MG63 (cell line): Measurements from ENCODE around the gene DIAPH2. TPM values are rescaled to one million over a fixed set of nuclear protein-coding genes. Genes with fewer than 3 reads are reported as not detected.

Experiments
- DNase-seq: peaks from one replicate; pipeline ENCODE4 v3.0.0-alpha.2; 2020
- H3K27me3 ChIP-seq: fragments of 250-450 bp; sonication (Bioruptor Pico); 2 replicates; pipeline ENCODE4 v1.5.1; 2020; ENCODE audit warnings: mild to moderate bottlenecking, moderate library complexity
- H3K36me3 ChIP-seq: fragments of 250-450 bp; sonication (Bioruptor Pico); 2 replicates; pipeline ENCODE4 v1.5.1; 2020; ENCODE audit warnings: mild to moderate bottlenecking, moderate library complexity
- H3K4me3 ChIP-seq: fragments of 250-450 bp; sonication (Bioruptor Pico); 2 replicates; pipeline ENCODE4 v1.5.1; 2020; ENCODE audit warnings: mild to moderate bottlenecking, moderate library complexity
- H3K9me3 ChIP-seq: fragments of 250-450 bp; sonication (Bioruptor Pico); 2 replicates; pipeline ENCODE4 v1.5.1; 2020; ENCODE audit warnings: mild to moderate bottlenecking, moderate library complexity
- total RNA-seq: library from RNA; depleted of rRNA; stranded (reverse); fragments of >200 nt; shearing (Covaris generic); gene quantifications from 2 replicates; pipeline ENCODE4 v1.2.3, GENCODE V29; 2014; ENCODE audit warnings: low replicate concordance

DIAPH2 gene
- total RNA-seq, 1 experiment from 2014 or later: 8.4 TPM

GRCh38 chrX:97039363-97040029 is 354.9 kb downstream of the DIAPH2 start:
- DNase-seq: no peak

GRCh38 chrX:97045470-97045869 is 360.8 kb downstream of the DIAPH2 start:
- H3K9me3 ChIP-seq: no peaks in the 10 kb centered on the region
- no peaks in the 10 kb centered on the region for H3K27me3 ChIP-seq
- H3K4me3 ChIP-seq: no peak overlapping the region
- no peaks in the 10 kb centered on the region for H3K36me3 ChIP-seq
- no peak for DNase-seq

More at GRCh38 chrX:97039363-97040029, 354.9 kb downstream of the DIAPH2 start:
- no peaks in the 10 kb centered on the region for H3K9me3 ChIP-seq
- no peaks in the 10 kb centered on the region for H3K27me3 ChIP-seq
- H3K36me3 ChIP-seq: no peaks in the 10 kb centered on the region
- H3K4me3 ChIP-seq: no peak overlapping the region

DNA sequence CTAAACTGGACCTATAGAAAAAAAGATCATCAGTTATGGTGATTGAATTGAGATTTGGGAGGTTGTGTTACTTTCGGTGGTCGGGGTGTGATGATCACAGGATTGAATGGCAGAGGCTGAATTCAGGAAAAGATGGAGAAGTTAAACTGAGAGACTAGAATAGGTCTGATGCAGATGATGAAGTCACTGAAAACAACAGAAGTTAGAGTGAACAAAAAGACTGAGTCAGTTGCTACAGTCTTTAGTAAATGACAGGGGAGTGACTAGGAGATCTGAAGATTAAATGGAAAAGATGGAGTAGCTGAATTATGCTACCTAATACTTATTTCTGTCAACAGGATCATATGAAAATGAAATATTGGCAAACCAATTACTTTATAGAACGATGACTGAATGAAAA is 362.2 kb downstream of the DIAPH2 start:
- no peak for DNase-seq
- Histone ChIP-seq H3K4me3 (no peak overlapping the region), H3K27me3 (no peaks in the 10 kb centered on the region), H3K9me3 (no peaks in the 10 kb centered on the region), H3K36me3 (no peaks in the 10 kb centered on the region)

- no peaks in the 10 kb centered on the region for H3K9me3 ChIP-seq
- H3K27me3 ChIP-seq: no peaks in the 10 kb centered on the region
- H3K36me3 ChIP-seq: no peaks in the 10 kb centered on the region
- no peak for DNase-seq
- H3K4me3 ChIP-seq: no peak overlapping the region
These were observed 365.8 kb downstream of the DIAPH2 start for GRCh38 chrX:97050392-97050791.

- Histone ChIP-seq H3K36me3 (no peaks in the 10 kb centered on the region), H3K4me3 (no peak overlapping the region), H3K9me3 (no peaks in the 10 kb centered on the region), H3K27me3 (no peaks in the 10 kb centered on the region)
- no peak for DNase-seq
These were observed 372.8 kb downstream of the DIAPH2 start for GRCh38 chrX:97057349-97057909.

- no peak overlapping the region for H3K4me3 ChIP-seq
- no peaks in the 10 kb centered on the region for H3K27me3 ChIP-seq
- no peaks in the 10 kb centered on the region for H3K36me3 ChIP-seq
- no peak for DNase-seq
- no peaks in the 10 kb centered on the region for H3K9me3 ChIP-seq
These were observed 375.4 kb downstream of the DIAPH2 start for GRCh38 chrX:97060020-97060419.

- DNase-seq: no peak
- Histone ChIP-seq H3K27me3 (no peaks in the 10 kb centered on the region), H3K4me3 (no peak overlapping the region), H3K36me3 (no peaks in the 10 kb centered on the region), H3K9me3 (no peaks in the 10 kb centered on the region)
These were observed 380.4 kb downstream of the DIAPH2 start for GRCh38 chrX:97065066-97065465.

DNA sequence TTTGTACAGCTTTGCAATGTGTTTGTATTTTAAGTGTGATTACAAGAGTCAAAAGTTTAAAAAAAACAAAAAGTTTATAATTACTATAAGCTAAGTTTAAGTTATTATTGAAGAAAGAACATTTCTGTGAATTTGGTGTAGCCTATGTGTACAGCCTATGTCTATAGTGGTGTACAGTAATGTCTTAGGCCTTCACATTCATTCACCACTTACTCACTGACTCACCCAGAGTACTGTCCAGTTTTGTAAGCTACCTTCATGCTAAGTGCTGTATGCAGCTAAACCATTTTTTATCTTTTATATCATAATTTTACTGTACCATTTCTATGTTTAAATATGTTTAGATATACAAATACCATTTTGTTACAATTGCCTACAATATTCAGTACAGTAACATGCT is 381.3 kb downstream of the DIAPH2 start:
- no peaks in the 10 kb centered on the region for H3K36me3 ChIP-seq
- no peaks in the 10 kb centered on the region for H3K9me3 ChIP-seq
- no peaks in the 10 kb centered on the region for H3K27me3 ChIP-seq
- no peak overlapping the region for H3K4me3 ChIP-seq
- DNase-seq: no peak

GRCh38 chrX:97066381-97066780 is 381.7 kb downstream of the DIAPH2 start:
- Histone ChIP-seq H3K9me3 (no peaks in the 10 kb centered on the region), H3K36me3 (no peaks in the 10 kb centered on the region), H3K27me3 (no peaks in the 10 kb centered on the region), H3K4me3 (no peak overlapping the region)
- DNase-seq: no peak

DNA sequence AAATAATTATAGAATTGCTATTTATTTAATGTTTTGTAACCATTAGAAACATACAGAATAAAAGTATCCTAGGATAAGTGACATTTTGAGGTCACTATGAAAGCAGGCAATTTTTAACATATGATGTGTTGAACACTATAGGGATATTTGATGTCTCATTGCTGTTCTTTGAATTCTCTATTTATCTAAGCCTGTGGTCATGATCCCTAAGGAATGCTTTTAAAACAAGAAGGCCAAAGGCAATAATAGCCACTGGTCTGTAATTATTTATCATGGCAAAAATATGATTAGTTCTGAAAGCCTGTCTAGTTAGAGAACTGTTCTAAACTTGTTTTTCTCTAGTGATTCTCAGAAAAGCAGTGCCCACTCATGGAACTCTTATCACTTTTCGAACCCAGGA is 385.7 kb downstream of the DIAPH2 start:
- DNase-seq: no peak
- no peak overlapping the region for H3K4me3 ChIP-seq
- H3K27me3 ChIP-seq: no peaks in the 10 kb centered on the region
- H3K9me3 ChIP-seq: no peaks in the 10 kb centered on the region
- H3K36me3 ChIP-seq: no peaks in the 10 kb centered on the region

GRCh38 chrX:97074400-97074799 is 389.8 kb downstream of the DIAPH2 start:
- Histone ChIP-seq H3K27me3 (no peaks in the 10 kb centered on the region), H3K36me3 (no peaks in the 10 kb centered on the region)

DNA sequence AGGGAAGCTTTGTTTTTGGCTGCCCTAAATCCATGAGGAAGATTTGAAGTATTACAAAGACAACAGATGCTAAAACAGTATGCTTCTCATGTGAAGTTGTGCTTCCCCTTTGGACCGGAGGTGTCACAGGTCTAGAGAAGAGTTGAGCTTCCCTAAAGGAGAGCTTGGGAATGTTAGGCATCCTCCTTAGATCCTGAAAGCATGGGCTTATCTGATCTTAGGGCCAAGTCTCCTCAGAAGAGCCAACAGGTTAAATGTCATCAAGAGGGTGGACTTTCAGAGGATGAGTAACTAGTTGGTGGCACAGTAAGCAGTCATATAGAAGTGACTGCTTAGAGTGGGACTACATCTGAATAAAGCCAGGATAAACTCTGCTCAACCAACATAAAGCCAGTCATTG is 404.5 kb downstream of the DIAPH2 start:
- H3K9me3 ChIP-seq: no peaks in the 10 kb centered on the region
- DNase-seq: no peak
- H3K36me3 ChIP-seq: no peaks in the 10 kb centered on the region
- H3K4me3 ChIP-seq: no peak overlapping the region
- no peaks in the 10 kb centered on the region for H3K27me3 ChIP-seq

More at GRCh38 chrX:97074400-97074799, 389.8 kb downstream of the DIAPH2 start:
- H3K9me3 ChIP-seq: no peaks in the 10 kb centered on the region
- DNase-seq: no peak
- no peak overlapping the region for H3K4me3 ChIP-seq

DNA sequence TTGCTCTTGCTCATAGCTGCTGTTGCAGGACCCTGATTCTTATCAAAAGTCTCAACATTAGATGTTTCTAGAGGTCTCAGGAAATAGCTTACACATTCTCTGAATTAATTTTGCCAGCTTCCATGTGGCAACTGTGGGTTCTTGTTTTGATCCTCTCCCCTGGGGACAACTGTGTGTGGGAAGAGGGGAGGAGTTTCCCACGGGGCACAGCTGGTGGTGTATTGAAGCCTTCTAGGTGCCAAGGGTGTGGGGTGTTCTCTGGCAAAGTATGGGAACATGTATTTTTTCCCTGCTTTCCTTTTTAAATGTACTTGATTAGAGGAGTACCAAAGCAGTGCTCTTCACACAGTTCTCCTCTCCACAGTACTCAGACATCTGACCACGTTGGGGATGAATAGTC is 411.7 kb downstream of the DIAPH2 start:
- DNase-seq: no peak

GRCh38 chrX:97102938-97103337 is 418.3 kb downstream of the DIAPH2 start:
- no peaks in the 10 kb centered on the region for H3K36me3 ChIP-seq
- no peak for DNase-seq
- H3K9me3 ChIP-seq: no peaks in the 10 kb centered on the region
- no peaks in the 10 kb centered on the region for H3K27me3 ChIP-seq
- no peak overlapping the region for H3K4me3 ChIP-seq

More for the DNA sequence above, 411.7 kb downstream of the DIAPH2 start:
- Histone ChIP-seq H3K36me3 (no peaks in the 10 kb centered on the region), H3K4me3 (no peak overlapping the region), H3K27me3 (no peaks in the 10 kb centered on the region), H3K9me3 (no peaks in the 10 kb centered on the region)

DNA sequence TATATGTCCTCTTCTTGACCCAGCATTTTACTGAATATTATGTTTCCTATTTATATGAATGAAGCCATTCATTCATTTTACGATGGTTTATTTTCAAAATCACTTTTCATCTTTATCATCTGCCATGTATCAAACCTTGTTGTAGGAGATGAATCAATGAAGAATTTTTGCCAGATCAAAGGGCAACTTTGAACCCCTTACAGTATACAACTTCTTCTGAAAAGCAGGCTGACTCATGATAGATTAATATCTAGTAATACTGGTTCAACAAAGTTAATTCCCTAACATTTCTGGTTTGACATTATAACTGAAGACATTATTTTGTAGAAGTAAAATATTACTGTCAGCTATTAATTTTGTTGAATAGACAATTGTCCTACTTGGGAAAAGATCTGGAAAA is 425.1 kb downstream of the DIAPH2 start:
- no peaks in the 10 kb centered on the region for H3K36me3 ChIP-seq
- H3K9me3 ChIP-seq: no peaks in the 10 kb centered on the region
- no peak overlapping the region for H3K4me3 ChIP-seq
- DNase-seq: no peak
- H3K27me3 ChIP-seq: no peaks in the 10 kb centered on the region

DNA sequence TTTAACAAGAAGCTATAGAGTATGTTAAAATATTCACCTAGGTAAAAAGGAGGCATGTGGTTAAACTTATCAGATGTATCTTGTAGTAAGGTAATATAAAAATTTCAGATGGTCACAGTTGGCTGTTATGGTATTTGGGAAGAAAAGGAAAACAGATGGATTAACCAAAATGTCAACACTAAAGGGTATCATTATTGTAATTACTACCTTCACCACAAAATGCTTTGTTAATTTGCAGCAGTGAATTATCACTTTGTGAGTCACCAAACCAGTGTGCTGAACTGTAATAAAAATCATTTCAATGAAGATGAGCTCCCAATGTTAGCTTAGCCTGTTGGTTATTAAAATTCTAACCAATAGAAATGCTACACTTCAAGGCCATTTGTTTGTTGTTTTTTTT is 432.9 kb downstream of the DIAPH2 start:
- H3K4me3 ChIP-seq: no peak overlapping the region
- H3K36me3 ChIP-seq: no peaks in the 10 kb centered on the region
- no peak for DNase-seq
- H3K27me3 ChIP-seq: no peaks in the 10 kb centered on the region
- H3K9me3 ChIP-seq: no peaks in the 10 kb centered on the region

DNA sequence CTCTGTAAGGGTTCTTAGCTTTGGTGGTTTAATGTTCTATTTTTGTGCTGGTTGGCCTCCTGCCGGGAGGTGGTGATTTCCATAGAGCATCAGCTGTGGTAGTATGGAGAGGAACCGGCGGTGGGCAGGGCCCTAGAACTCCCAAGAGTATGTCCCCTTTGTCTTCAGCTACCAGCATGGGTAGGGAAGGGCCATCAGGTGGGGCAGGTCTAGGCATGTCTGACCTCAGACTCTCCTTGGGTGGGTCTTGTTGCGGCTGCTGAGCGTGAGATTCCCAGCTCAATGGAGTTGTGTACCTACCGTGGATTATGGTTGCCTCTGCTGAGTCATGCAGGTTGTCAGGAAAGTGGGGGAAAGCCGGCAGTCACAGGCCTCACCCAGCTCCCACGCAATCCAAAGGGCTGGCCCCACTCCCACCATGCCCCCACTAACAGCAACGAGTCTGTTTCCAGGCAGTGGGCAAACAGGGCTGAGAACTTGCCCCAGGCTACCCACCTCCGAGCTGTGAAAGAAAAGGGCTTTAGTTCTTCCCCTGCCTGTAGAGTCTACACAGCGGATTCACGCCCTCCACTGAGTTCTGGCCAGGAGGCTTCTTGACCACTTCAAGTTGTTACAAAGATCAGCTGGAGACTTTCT is 434.9 kb downstream of the DIAPH2 start:
- Histone ChIP-seq H3K27me3 (no peaks in the 10 kb centered on the region), H3K4me3 (no peak overlapping the region), H3K36me3 (no peaks in the 10 kb centered on the region), H3K9me3 (no peaks in the 10 kb centered on the region)
- DNase-seq: no peak

- no peak for DNase-seq
- no peaks in the 10 kb centered on the region for H3K36me3 ChIP-seq
- H3K27me3 ChIP-seq: no peaks in the 10 kb centered on the region
- no peak overlapping the region for H3K4me3 ChIP-seq
- no peaks in the 10 kb centered on the region for H3K9me3 ChIP-seq
These were observed 438.4 kb downstream of the DIAPH2 start for GRCh38 chrX:97123001-97123400.
